CD4-positive, alpha-beta T cell (primary cell): ENCODE data around the gene THAP7. TPM values are rescaled to one million over a fixed set of nuclear protein-coding genes. Genes with fewer than 3 reads are reported as not detected.

Experiments used
- ATAC-seq: fragments of 200-7000 bp; cut with Tn5 transposase; one replicate; pipeline ENCODE4 v1.10.0; 2022; ENCODE audit warnings: mild to moderate bottlenecking; ENCODE audit not compliant: poor library complexity
- CTCF ChIA-PET: fragments of 350-600 bp; sonication (Branson Sonifier 250); formaldehyde crosslinking; loops from one replicate; lab custom pipeline; 2021; ENCODE audit warnings: antibody characterized with exemption, inconsistent platforms; lab: Charles Lee
- POLR2A ChIA-PET: fragments of 350-600 bp; sonication (Branson Sonifier 250); formaldehyde crosslinking; loops from one replicate; lab custom pipeline; 2021; ENCODE audit warnings: antibody characterized with exemption, inconsistent platforms; lab: Charles Lee
- DNase-seq, 14 experiments: peaks; one replicate each; pipeline ENCODE4 v3.0.0-alpha.2; 2013 to 2020; ENCODE audit warnings: mixed read lengths in 2 of 14
- H3K27ac ChIP-seq, 2 donors: one replicate each; pipeline versions ENCODE4 v1.5.1 to v1.7.0; 2013; ENCODE audit warnings: low read length in 2 of 2, low read depth in 1 of 2, mild to moderate bottlenecking in 1 of 2
- H3K27me3 ChIP-seq, 2 experiments: 1 replicate in 1 of 2; 2 replicates in 1 of 2; pipeline versions ENCODE4 v1.6.1 to v1.7.0; 2013; ENCODE audit warnings: low read length in 2 of 2, control low read depth in 1 of 2, mild to moderate bottlenecking in 1 of 2, moderate library complexity in 1 of 2; ENCODE audit not compliant: insufficient read depth in 2 of 2, control insufficient read depth in 1 of 2
- H3K36me3 ChIP-seq: one replicate; pipeline ENCODE4 v1.6.1; 2013; ENCODE audit warnings: low read length, control low read depth; ENCODE audit not compliant: insufficient read depth
- H3K4me1 ChIP-seq: one replicate; pipeline ENCODE4 v1.6.1; 2013; ENCODE audit warnings: low read length, control low read depth; ENCODE audit not compliant: insufficient read depth
- H3K4me3 ChIP-seq: one replicate; pipeline ENCODE4 v1.5.1; 2013; ENCODE audit warnings: mild to moderate bottlenecking, low read length, moderate library complexity
- H3K9me3 ChIP-seq, 2 experiments: 1 replicate in 1 of 2; 2 replicates in 1 of 2; pipeline versions ENCODE4 v1.6.1 to v1.7.0; 2013; ENCODE audit warnings: low read length in 2 of 2, mild to moderate bottlenecking in 2 of 2, control low read depth in 1 of 2, moderate library complexity in 1 of 2; ENCODE audit not compliant: control insufficient read depth in 1 of 2, insufficient read depth in 1 of 2
- H3K27ac Mint-ChIP-seq: one replicate; pipeline ENCODE4 v1.8.0; 2020; ENCODE audit warnings: mixed read lengths
- H3K27me3 Mint-ChIP-seq: one replicate; pipeline ENCODE4 v1.8.0; 2021; ENCODE audit warnings: mixed read lengths
- H3K36me3 Mint-ChIP-seq: one replicate; pipeline ENCODE4 v1.8.0; 2021; ENCODE audit warnings: low read depth, mixed read lengths
- H3K4me1 Mint-ChIP-seq: one replicate; pipeline ENCODE4 v1.8.0; 2021; ENCODE audit warnings: low read depth, mixed read lengths
- H3K4me3 Mint-ChIP-seq: one replicate; pipeline ENCODE4 v1.8.0; 2020; ENCODE audit warnings: mild to moderate bottlenecking, mixed read lengths
- H3K9me3 Mint-ChIP-seq: one replicate; pipeline ENCODE4 v1.8.0; 2020; ENCODE audit warnings: mixed read lengths
- intact Hi-C, 2 experiments: fragments of 100-400 bp; cut with DNase I in 1 of 2; cut with micrococcal nuclease in 1 of 2; formaldehyde crosslinking; loops; one replicate each; pipeline versions ENCODE4 v1.15.1 to v1.9.0; 2023 to 2025; cut with DNase I, micrococcal nuclease
- total RNA-seq, 174 experiments: library from RNA in 2 of 174; stranded (reverse) in 2 of 174; gene quantifications; one replicate each; pipeline ENCODE4 v1.2.3 and lab custom pipeline; 2021 to 2026
- TF ChIP-seq, protein P1 (sequence below): fragments of 200-600 bp; IDR thresholded peaks from one replicate; pipeline ENCODE4 v1.8.0; 2022; ENCODE audit warnings: antibody characterized with exemption, mild to moderate bottlenecking

Gene THAP7
- total RNA-seq, 2 experiments from 2014 or later: 82.7 to 84.0 TPM

DNA sequence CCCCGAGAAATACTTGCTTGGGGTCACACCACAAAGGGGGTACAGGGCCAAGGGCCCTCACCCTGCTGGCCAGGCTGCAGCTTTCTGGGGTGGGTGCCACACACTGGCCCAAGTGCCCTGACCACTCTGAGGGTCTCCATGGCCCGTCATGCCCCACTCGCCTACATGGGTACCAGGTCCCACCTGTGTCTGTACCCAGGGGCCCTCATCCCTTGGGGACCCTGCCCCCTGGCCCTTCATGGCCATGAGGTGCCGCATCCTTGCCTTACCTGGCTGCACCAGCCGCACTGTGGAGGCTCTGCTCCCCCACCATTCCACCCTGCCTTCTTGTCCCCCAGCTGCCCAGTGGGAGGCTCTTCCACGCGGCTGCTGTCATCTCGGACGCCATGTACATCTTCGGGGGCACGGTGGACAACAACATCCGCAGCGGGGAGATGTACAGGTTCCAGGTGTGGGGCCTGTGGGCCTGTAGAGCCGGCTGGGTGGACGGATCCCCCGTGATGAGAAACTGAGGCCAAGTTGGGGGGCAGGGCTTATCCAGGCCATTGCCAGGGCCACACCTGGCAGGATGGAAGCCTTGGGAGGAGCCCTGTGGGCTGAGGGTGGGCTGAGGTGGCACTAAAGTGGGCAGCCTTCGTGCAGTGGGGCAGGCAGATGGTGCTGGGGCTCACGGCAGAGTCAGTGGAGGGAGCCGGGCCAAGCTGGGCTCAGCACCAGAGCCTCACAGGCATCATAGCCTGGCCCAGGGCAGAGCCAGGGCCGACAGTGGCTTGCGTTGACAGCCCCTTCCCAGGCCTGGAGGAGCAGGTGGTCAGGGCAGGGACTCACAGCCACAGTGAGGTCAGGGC, 9.2 kb downstream of the THAP7 start:
- no peak for DNase-seq

GRCh38 chr22:20992056-20992442, 9.9 kb downstream of the THAP7 start:
- no peak overlapping the region for H3K27ac ChIP-seq
- H3K27me3 ChIP-seq: no peaks in the 10 kb centered on the region
- DNase-seq (no peak), ATAC-seq (no peak)
- TF ChIP-seq, protein P1, sequence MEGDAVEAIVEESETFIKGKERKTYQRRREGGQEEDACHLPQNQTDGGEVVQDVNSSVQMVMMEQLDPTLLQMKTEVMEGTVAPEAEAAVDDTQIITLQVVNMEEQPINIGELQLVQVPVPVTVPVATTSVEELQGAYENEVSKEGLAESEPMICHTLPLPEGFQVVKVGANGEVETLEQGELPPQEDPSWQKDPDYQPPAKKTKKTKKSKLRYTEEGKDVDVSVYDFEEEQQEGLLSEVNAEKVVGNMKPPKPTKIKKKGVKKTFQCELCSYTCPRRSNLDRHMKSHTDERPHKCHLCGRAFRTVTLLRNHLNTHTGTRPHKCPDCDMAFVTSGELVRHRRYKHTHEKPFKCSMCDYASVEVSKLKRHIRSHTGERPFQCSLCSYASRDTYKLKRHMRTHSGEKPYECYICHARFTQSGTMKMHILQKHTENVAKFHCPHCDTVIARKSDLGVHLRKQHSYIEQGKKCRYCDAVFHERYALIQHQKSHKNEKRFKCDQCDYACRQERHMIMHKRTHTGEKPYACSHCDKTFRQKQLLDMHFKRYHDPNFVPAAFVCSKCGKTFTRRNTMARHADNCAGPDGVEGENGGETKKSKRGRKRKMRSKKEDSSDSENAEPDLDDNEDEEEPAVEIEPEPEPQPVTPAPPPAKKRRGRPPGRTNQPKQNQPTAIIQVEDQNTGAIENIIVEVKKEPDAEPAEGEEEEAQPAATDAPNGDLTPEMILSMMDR: no peak
- Mint-ChIP-seq H3K9me3 (no peaks in the 10 kb centered on the region), H3K27ac (no peak overlapping the region), H3K4me3 (no peak overlapping the region), H3K36me3 (peaks cover 27% of the 10 kb centered on the region), H3K4me1 (no peaks in the 10 kb centered on the region), H3K27me3 (no peaks in the 10 kb centered on the region)
- POLR2A ChIA-PET: no interaction called here
- peaks cover 11% of the 10 kb centered on the region for H3K4me1 ChIP-seq
- H3K4me3 ChIP-seq: no peak overlapping the region
- CTCF ChIA-PET: no interaction called here
- intact Hi-C loops: loop anchor here in 1 of 2 experiments (5.0 kb wide), 1 partner anchor 50 kb away; no protein-coding TSS in a partner anchor
- H3K36me3 ChIP-seq: peaks cover 69% of the 10 kb centered on the region
- no peaks in the 10 kb centered on the region for H3K9me3 ChIP-seq

More for the DNA sequence above, 9.2 kb downstream of the THAP7 start:
- Mint-ChIP-seq H3K9me3 (no peaks in the 10 kb centered on the region), H3K27ac (no peak overlapping the region), H3K36me3 (peaks cover 23% of the 10 kb centered on the region), H3K4me1 (no peaks in the 10 kb centered on the region), H3K27me3 (no peaks in the 10 kb centered on the region), H3K4me3 (no peak overlapping the region)
- ChIA-PET CTCF (no interaction called here), POLR2A (no interaction called here)
- Histone ChIP-seq H3K36me3 (peaks cover 66% of the 10 kb centered on the region), H3K4me3 (no peak overlapping the region), H3K27ac (no peak overlapping the region), H3K4me1 (peaks cover 11% of the 10 kb centered on the region), H3K27me3 (no peaks in the 10 kb centered on the region), H3K9me3 (no peaks in the 10 kb centered on the region)
- no peak for ATAC-seq
- intact Hi-C loops: loop anchor here in 1 of 2 experiments (5.0 kb wide), 1 partner anchor 50 kb away; no protein-coding TSS in a partner anchor
- TF ChIP-seq, protein P1: no peak

DNA sequence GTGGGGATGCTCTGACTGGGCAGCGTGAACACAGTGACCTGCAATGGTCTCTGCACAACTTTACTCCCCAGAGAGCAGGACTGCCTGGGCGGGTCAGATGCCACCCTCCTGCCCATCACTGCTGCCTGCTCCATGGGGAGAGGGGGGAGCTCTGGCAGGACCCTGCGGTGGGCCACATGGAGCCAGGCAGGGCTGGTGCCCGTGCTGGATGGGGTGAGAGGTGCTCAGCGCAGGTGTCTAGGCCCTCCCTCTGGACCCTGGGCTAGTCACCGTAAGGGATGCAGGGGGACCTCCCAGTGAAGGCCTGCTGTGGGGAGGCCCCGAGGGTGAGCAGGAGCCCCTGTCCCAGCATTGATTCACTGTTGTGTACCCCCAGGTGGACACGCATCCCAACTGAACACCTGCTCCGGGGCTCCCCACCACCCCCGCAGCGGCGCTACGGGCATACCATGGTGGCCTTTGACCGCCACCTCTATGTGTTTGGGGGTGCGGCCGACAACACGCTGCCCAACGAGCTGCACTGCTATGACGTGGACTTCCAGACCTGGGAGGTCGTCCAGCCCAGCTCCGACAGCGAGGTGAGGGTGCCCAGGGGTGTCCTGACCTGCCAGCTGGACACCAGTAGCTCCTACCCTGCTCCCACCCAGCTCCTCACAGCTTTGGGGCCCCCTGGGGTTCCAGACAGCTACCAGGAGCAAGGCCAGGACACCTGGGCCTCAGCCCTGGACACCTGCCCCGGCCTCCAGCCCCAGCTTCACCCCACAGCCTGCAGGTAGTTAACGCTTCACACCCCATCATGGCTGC, 10.5 kb downstream of the THAP7 start:
- Histone ChIP-seq H3K4me3 (no peak overlapping the region), H3K4me1 (peaks cover 11% of the 10 kb centered on the region), H3K9me3 (no peaks in the 10 kb centered on the region), H3K27ac (no peak overlapping the region), H3K36me3 (peaks cover 69% of the 10 kb centered on the region), H3K27me3 (no peaks in the 10 kb centered on the region)
- H3K4me3 Mint-ChIP-seq: no peak overlapping the region
- CTCF ChIA-PET: no interaction called here
- no peak for DNase-seq
- no peaks in the 10 kb centered on the region for H3K27me3 Mint-ChIP-seq
- no peaks in the 10 kb centered on the region for H3K4me1 Mint-ChIP-seq
- intact Hi-C loops: loop anchor here in 1 of 2 experiments (5.0 kb wide), 1 partner anchor 51 kb away; no protein-coding TSS in a partner anchor
- POLR2A ChIA-PET: interaction anchor here (0.7 kb wide), 1 partner anchor 9 kb away, joined by 3 read pairs; the partner anchor contains the start of gene LZTR1
- ATAC-seq: no peak
- H3K36me3 Mint-ChIP-seq: peaks cover 30% of the 10 kb centered on the region
- no peak overlapping the region for H3K27ac Mint-ChIP-seq
- TF ChIP-seq, protein P1: no peak
- no peaks in the 10 kb centered on the region for H3K9me3 Mint-ChIP-seq
